ENCODE data around the gene INSR.

DNA sequence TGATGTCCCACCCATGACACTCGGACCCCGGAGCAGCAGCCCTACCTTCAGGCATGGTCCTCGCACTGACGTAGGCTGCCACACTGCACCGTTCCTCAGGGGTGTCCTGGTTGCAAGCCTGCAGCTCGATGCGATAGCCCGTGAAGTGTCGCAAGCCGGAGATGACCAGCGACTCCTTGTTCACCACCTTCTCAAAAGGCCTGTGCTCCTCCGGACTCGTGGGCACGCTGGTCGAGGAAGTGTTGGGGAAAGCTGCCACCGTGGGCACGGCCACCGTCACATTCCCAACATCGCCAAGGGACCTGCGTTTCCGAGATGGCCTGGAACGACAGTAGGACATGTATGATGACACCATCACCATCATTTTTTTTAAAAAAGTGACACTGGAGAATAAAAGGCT lies 151.4 kb downstream of the INSR start:
- no peak for TF ChIP-seq EZH2 (IDR thresholded peaks at IDR 0.05; ENCODE audit: low read depth, low read length, severe bottlenecking)
- TF ChIP-seq CHD1 (IDR thresholded peaks at IDR 0.05; ENCODE audit: low read depth, low read length), result no peak
- no peak for TF ChIP-seq POLR2AphosphoS5 (IDR thresholded peaks at IDR 0.05; ENCODE audit: low read depth, low read length)
- TF ChIP-seq RXRA (IDR thresholded peaks at IDR 0.05; ENCODE audit: insufficient read depth, low read depth, low read length), result no peak
- TF ChIP-seq RAD21 (IDR thresholded peaks at IDR 0.05 in 1 of 2, conservative IDR thresholded peaks at IDR 0.05 in 1 of 2; ENCODE audit: low read depth in 2 of 2, low read length in 2 of 2), result no peak
- TF ChIP-seq PHF8 (conservative IDR thresholded peaks at IDR 0.05; ENCODE audit: low read depth, low read length), result no peak
- TF ChIP-seq, protein P1, sequence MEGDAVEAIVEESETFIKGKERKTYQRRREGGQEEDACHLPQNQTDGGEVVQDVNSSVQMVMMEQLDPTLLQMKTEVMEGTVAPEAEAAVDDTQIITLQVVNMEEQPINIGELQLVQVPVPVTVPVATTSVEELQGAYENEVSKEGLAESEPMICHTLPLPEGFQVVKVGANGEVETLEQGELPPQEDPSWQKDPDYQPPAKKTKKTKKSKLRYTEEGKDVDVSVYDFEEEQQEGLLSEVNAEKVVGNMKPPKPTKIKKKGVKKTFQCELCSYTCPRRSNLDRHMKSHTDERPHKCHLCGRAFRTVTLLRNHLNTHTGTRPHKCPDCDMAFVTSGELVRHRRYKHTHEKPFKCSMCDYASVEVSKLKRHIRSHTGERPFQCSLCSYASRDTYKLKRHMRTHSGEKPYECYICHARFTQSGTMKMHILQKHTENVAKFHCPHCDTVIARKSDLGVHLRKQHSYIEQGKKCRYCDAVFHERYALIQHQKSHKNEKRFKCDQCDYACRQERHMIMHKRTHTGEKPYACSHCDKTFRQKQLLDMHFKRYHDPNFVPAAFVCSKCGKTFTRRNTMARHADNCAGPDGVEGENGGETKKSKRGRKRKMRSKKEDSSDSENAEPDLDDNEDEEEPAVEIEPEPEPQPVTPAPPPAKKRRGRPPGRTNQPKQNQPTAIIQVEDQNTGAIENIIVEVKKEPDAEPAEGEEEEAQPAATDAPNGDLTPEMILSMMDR (IDR thresholded peaks at IDR 0.05; ENCODE audit: control extremely low read depth in 1 of 3, insufficient read depth in 1 of 3, low read depth in 1 of 3, low read length in 3 of 3), result no peak
- no peak for TF ChIP-seq TAF1 (IDR thresholded peaks at IDR 0.05; ENCODE audit: low read depth, low read length)

Data from H1 (cell line).